Loucy (cell line): Measurements from ENCODE around the gene NXPH1.

Experiments used
- H2AFZ ChIP-seq: fragments of 200-600 bp; sonication (generic); 2 replicates; pipeline ENCODE4 v1.6.0; 2016; ENCODE audit warnings: antibody characterized with exemption, mild to moderate bottlenecking, low read length, moderate library complexity
- H3F3A ChIP-seq: fragments of 200-600 bp; 2 replicates; pipeline ENCODE4 v1.6.0; 2016; ENCODE audit warnings: antibody characterized with exemption, low read depth, mild to moderate bottlenecking
- H3K27me3 ChIP-seq: fragments of 200-600 bp; sonication (generic); 2 replicates; pipeline ENCODE4 v1.6.1; 2014; ENCODE audit warnings: low read length, mild to moderate bottlenecking; ENCODE audit not compliant: insufficient read depth, poor library complexity, severe bottlenecking
- H3K36me3 ChIP-seq: fragments of 200-600 bp; sonication (generic); 2 replicates; pipeline ENCODE4 v1.6.1; 2016; ENCODE audit warnings: low read length; ENCODE audit not compliant: insufficient read depth
- H3K4me1 ChIP-seq: fragments of 200-600 bp; sonication (generic); 2 replicates; pipeline ENCODE4 v1.5.1; 2014; ENCODE audit warnings: low read length, mild to moderate bottlenecking; ENCODE audit not compliant: insufficient read depth, poor library complexity, severe bottlenecking
- H3K4me2 ChIP-seq: fragments of 200-600 bp; sonication (generic); 2 replicates; pipeline ENCODE4 v1.6.0; 2014; ENCODE audit warnings: antibody characterized with exemption, low read length, low read depth, mild to moderate bottlenecking; ENCODE audit not compliant: poor library complexity, severe bottlenecking
- H3K4me3 ChIP-seq: fragments of 200-600 bp; sonication (generic); 2 replicates; pipeline ENCODE4 v1.5.1; 2014; ENCODE audit warnings: low read length, mild to moderate bottlenecking, mixed read lengths; ENCODE audit not compliant: poor library complexity, severe bottlenecking
- H3K79me2 ChIP-seq: fragments of 200-600 bp; sonication (generic); 2 replicates; pipeline ENCODE4 v1.6.1; 2014; ENCODE audit warnings: low read length; ENCODE audit not compliant: insufficient read depth
- H3K9ac ChIP-seq: fragments of 200-600 bp; sonication (generic); 2 replicates; pipeline ENCODE4 v1.6.0; 2014; ENCODE audit warnings: mild to moderate bottlenecking, low read depth, low read length, moderate library complexity; ENCODE audit not compliant: poor library complexity, severe bottlenecking
- H3K9me2 ChIP-seq: fragments of 200-600 bp; sonication (generic); replicated peaks from 2 replicates; pipeline ENCODE4 v1.6.1; 2016; ENCODE audit warnings: low read depth, low read length, mixed read lengths
- H3K9me3 ChIP-seq: fragments of 200-600 bp; sonication (generic); 2 replicates; pipeline ENCODE4 v1.6.1; 2014; ENCODE audit warnings: mild to moderate bottlenecking, antibody characterized with exemption, low read length, low read depth; ENCODE audit not compliant: insufficient read depth
- H4K20me1 ChIP-seq: fragments of 200-600 bp; sonication (generic); 2 replicates; pipeline ENCODE4 v1.6.0; 2014; ENCODE audit warnings: antibody characterized with exemption, low read length, mild to moderate bottlenecking; ENCODE audit not compliant: insufficient read depth, poor library complexity, severe bottlenecking
- CTCF ChIP-seq: fragments of 200-600 bp; sonication (generic); conservative IDR thresholded peaks from 2 replicates; pipeline ENCODE4 v1.5.1; 2014; ENCODE audit warnings: mild to moderate bottlenecking, antibody characterized with exemption, low read length
- EZH2phosphoT487 ChIP-seq: fragments of 200-600 bp; IDR thresholded peaks from 2 replicates; pipeline ENCODE4 v1.6.1; 2018; ENCODE audit warnings: antibody characterized with exemption, mild to moderate bottlenecking, moderate library complexity, borderline replicate concordance

The NXPH1 gene

GRCh38 chr7:8594115-8594514 lies 160.7 kb downstream of the NXPH1 start:
- Histone ChIP-seq H3K4me3 (no peak overlapping the region), H3K27me3 (no peaks in the 10 kb centered on the region), H3K9ac (no peak overlapping the region), H4K20me1 (no peaks in the 10 kb centered on the region), H3K79me2 (no peaks in the 10 kb centered on the region), H3K4me2 (no peak overlapping the region), H3F3A (no peaks in the 10 kb centered on the region), H3K36me3 (no peaks in the 10 kb centered on the region), H3K9me2 (no peaks in the 10 kb centered on the region), H3K4me1 (no peaks in the 10 kb centered on the region), H2AFZ (peak overlapping the region; percentile 84), H3K9me3 (no peaks in the 10 kb centered on the region)
- no peak for TF ChIP-seq EZH2phosphoT487
- TF ChIP-seq CTCF = no peak

- H3K9me3 ChIP-seq = no peaks in the 10 kb centered on the region
- no peaks in the 10 kb centered on the region for H3K9me2 ChIP-seq
- H3K27me3 ChIP-seq = no peaks in the 10 kb centered on the region
- TF ChIP-seq CTCF = no peak
- TF ChIP-seq EZH2phosphoT487 = no peak
- H3K4me2 ChIP-seq = no peak overlapping the region
- H3F3A ChIP-seq = no peaks in the 10 kb centered on the region
- no peaks in the 10 kb centered on the region for H4K20me1 ChIP-seq
- no peak overlapping the region for H2AFZ ChIP-seq
- no peaks in the 10 kb centered on the region for H3K4me1 ChIP-seq
- no peaks in the 10 kb centered on the region for H3K36me3 ChIP-seq
- no peak overlapping the region for H3K4me3 ChIP-seq
- no peaks in the 10 kb centered on the region for H3K79me2 ChIP-seq
- no peak overlapping the region for H3K9ac ChIP-seq
These were observed 164.2 kb downstream of the NXPH1 start for GRCh38 chr7:8597565-8597964.

GRCh38 chr7:8601121-8601520 lies 167.7 kb downstream of the NXPH1 start:
- Histone ChIP-seq H3K27me3 (no peaks in the 10 kb centered on the region), H3K9me2 (no peaks in the 10 kb centered on the region), H3K36me3 (no peaks in the 10 kb centered on the region), H4K20me1 (no peaks in the 10 kb centered on the region), H3K9me3 (no peaks in the 10 kb centered on the region), H3K9ac (no peak overlapping the region), H3F3A (no peaks in the 10 kb centered on the region), H3K4me1 (no peaks in the 10 kb centered on the region), H3K4me2 (no peak overlapping the region), H3K4me3 (no peak overlapping the region), H2AFZ (no peak overlapping the region), H3K79me2 (no peaks in the 10 kb centered on the region)
- no peak for TF ChIP-seq EZH2phosphoT487
- TF ChIP-seq CTCF = no peak
